NCI-H446 treated with DMSO at 0.1 percent for 48 hours (cell line): Measurements from ENCODE around the gene C10orf62.
"Not testable (repeated sequence)": the region's sequence is repeated elsewhere in the genome, so short reads cannot be mapped to it uniquely, and the experiment has no call there.

ENCODE experiments used
- DNase-seq: peaks from one replicate; lab custom pipeline; 2025; lab: John Stamatoyannopoulos, UW

Gene C10orf62

GRCh38 chr10:97564776-97565175, 24.7 kb upstream of the C10orf62 start:
- DNase-seq = no peak

GRCh38 chr10:97566336-97566996, 23.1 kb upstream of the C10orf62 start:
- no peak for DNase-seq

GRCh38 chr10:97567891-97568290, 21.6 kb upstream of the C10orf62 start:
- DNase-seq = no peak

DNA sequence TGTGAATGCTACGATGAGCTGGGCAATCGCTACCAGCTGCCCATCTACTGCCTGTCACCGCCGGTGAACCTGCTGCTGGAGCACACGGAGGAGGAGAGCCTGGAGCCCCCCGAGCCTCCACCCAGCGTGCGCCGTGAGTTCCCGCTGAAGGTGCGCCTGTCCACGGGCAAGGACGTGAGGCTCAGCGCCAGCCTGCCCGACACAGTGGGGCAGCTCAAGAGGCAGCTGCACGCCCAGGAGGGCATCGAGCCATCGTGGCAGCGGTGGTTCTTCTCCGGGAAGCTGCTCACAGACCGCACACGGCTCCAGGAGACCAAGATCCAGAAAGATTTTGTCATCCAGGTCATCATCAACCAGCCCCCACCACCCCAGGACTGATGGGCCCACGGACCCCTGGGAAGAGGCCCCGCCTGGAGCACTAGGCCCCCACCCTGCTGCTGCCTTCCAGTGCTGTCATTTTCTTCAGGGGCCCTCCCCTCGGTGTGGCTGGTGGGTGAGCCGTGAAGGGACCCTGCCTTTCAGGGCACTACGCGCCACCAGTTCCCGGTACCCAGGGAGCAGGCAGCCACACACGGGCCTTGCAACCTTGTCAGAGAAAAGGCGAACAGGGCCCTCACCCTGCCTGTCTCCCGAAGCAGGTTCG, 19.3 kb upstream of the C10orf62 start:
- DNase-seq = no peak

GRCh38 chr10:97570789-97571471, 18.6 kb upstream of the C10orf62 start:
- peak; percentile 0 for DNase-seq

GRCh38 chr10:97571622-97572021, 17.9 kb upstream of the C10orf62 start:
- no peak for DNase-seq

GRCh38 chr10:97572214-97572989, 17.1 kb upstream of the C10orf62 start, which contains the start of gene ANKRD2:
ANKRD2 (plus strand) TSS chr10:97572779; CDS start chr10:97572789, 10 bp downstream.
- DNase-seq = peak; percentile 7

DNA sequence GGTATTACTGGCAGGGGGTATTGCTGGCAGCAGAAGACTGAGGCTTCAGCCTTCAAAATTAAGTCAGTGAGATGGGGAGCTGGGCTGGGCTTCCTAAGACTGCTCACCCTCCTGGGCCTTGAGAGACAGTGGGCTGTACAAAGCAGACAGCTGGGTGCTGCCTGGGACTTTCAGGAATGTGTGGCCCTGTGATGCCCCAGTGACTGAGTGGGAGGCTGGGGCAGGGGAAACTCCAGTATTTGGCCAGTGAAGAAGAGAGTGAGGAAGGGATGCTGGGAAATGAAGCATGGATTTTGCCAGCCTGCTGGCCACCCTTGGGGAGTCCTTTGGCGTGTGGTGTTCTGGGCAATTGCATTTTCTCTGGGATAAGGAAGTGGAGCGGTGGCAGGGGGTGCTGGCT, 16.5 kb upstream of the C10orf62 start:
- DNase-seq = no peak

DNA sequence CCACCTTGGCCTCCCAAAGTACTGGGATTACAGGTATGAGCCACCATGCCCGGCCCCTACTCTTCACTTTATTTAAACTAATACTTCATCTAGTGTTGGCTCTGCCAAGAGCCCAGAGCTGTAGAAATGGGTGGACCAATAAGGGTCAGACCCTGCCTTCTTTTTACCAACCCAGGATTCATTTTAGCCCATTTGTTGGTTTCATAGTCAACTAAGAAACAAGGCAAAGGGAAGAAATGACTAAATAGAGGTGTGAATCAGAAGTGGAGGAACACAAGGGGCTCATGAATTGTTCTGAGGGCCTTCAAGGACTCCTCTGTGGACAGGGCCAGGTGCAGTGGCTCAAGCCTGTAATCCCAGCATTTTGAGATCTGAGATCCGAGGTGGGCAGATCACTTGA, 15.8 kb upstream of the C10orf62 start:
- DNase-seq = no peak

GRCh38 chr10:97574374-97575126, 15.0 kb upstream of the C10orf62 start:
- peak; percentile 21 for DNase-seq

GRCh38 chr10:97575127-97575668, 14.3 kb upstream of the C10orf62 start:
- DNase-seq = no peak

DNA sequence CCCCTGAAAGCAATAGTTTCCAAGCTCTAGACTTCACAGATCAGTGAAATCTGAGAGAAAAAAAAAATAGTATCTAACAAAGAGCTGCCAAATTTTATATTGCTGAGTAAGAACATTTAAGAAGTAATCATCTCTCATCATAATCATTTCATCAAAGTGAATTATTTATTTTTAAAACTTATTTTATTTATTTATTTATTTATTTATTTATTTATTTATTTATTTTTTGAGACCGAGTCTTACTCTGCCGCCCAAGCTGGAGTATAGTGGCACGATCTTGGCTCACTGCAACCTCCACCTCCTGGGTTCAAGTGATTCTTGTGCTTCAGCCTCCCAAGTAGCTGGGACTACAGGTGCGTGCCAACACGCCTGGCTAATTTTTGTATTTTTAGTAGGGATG, 13.0 kb upstream of the C10orf62 start:
- DNase-seq = not testable (repeated sequence)

DNA sequence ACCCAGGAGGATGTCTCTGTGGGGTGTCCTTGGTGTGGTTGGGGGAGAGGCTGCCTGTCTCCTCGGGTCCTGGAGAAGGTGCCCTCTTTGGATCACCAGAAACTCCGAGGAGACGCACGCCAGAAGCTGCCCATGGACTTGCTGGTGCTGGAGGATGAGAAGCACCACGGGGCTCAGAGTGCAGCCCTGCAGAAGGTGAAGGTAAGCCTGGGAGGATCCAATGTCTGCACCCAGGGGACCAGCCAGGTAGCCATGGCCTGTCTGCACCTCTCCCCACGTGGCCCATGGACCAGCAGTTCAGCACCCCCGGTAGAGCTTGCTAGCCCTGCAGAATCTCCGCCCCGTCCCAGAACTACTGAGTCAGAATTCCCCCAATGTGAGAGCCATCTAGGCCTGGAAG, 11.8 kb upstream of the C10orf62 start:
- no peak for DNase-seq

DNA sequence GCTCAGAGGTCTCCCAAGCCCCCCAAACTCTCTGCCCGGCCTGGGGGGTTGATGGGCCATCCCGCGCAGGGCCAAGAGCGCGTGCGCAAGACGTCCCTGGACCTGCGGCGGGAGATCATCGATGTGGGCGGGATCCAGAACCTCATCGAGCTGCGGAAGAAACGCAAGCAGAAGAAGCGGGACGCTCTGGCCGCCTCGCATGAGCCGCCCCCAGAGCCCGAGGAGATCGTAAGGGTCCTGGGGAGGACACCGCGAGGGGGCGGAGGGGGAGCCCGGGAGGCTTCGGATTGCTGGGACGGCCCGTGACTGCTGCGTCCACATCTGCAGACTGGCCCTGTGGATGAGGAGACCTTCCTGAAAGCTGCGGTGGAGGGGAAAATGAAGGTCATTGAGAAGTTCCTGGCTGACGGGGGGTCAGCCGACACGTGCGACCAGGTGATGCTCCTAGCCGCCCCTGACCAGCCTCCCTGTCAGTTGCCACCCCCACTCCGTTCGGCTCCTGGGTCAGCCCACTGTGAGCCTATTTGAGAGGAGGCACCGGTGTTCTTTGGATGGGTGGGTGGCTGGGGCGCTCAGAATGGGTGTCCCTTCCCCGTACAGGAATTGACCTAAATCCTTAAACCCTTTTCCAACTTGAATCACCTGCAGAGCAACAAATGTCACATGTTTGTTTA, 11.2 kb upstream of the C10orf62 start:
- DNase-seq = no peak

DNA sequence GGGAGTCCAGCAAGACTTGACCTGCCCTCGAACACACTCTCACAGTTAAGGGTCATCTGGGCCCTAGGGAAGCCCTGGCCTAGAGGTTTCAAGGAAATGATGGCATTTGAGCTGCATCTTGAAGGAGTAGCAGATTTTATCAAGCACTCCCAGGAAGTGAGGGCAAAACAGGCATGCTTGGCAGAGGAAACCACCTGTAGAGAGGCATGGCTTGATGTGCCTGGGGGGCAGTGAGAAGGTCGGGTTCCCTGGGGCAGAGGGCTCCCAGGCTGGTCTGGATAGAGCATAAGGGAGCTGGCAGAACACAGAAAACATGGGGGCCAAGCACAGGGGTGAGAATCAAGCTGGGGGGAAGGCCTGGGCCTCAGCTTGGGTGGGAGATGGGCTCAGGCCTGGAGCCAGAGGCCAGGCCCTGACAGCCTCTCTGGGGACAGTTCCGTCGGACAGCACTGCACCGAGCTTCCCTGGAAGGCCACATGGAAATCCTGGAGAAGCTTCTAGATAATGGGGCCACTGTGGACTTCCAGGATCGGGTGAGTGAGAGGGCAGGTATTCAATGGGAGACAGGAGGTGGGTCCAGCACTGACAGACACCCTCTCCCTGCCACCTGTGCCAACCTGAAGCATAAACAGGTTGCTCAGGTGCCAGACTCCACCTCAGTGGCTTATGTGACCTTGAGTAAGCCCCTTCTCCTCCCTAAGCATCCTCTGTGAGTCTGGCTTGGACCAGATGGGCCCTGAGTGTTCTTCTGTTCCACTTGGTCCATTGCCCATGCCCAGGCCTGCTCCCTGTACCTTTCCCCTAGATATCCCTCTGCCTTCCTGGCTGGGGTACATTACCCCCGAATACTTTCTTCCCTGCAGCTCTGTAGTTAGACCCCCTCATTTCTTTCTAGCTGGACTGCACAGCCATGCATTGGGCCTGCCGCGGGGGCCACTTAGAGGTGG, 8.8 kb upstream of the C10orf62 start:
- no peak for DNase-seq

GRCh38 chr10:97582169-97582568, 7.4 kb upstream of the C10orf62 start:
- no peak for DNase-seq

GRCh38 chr10:97583476-97583875, 6.0 kb upstream of the C10orf62 start:
- DNase-seq = no peak

DNA sequence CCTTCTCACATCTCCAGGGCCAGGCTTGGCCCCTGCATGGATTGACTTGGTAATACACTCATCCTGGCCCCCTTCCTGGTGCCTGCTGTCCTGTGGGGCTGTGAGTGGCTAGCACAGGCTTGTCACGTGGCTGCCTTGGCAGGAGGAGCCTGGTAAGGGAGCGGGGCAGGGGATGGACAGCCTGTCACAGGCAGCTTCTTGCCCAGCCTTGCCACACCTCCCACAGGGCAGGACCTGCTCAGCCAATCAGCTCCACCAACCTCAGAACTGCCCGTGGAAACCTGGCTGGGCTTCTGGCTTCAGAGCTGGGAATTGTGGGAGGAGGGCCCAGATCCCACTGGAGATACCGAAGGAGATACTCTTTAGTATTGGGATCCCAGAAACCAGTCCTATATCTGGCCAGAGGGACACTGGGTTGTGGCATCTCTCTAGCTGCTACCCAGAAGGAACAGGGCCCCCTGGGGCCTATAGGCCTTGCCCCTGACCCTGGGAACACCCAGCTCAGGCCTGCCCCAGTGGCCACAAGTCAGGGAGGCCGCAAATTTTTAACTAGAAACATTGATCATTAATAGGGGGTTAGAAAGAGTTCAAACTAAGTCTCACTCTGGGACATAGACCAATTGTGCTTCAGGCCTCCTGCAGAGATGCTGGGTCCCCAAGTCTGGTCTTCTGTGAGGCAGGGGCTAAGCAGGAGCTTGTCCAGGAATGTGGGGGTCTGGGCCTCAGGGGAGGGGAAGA, 5.3 kb upstream of the C10orf62 start, which contains the start of gene HOGA1:
TSS of gene HOGA1 (plus strand) at position 330 of the 738 bp plus-strand sequence. CDS start at position 645, 315 bp downstream.
- DNase-seq = peak; percentile 68
